K562 (cell line): ENCODE data around the gene RAB21. TPM values are rescaled to one million over a fixed set of nuclear protein-coding genes. Genes with fewer than 3 reads are reported as not detected.

Experiments used
- ARID1B ChIP-seq: fragments of 450-650 bp; IDR thresholded peaks from 2 replicates; pipeline ENCODE4 v1.6.1; 2016; ENCODE audit warnings: antibody characterized with exemption, mild to moderate bottlenecking, inconsistent platforms
- ARID3B ChIP-seq: fragments of 250-450 bp; sonication (Bioruptor Pico); IDR thresholded peaks from 2 replicates; pipeline ENCODE4 v1.4.0; 2020; ENCODE audit warnings: borderline replicate concordance
- ATF7 ChIP-seq: fragments of 450-650 bp; IDR thresholded peaks from 2 replicates; pipeline ENCODE4 v1.7.1; 2014; ENCODE audit warnings: mild to moderate bottlenecking, moderate library complexity
- CAMTA2 ChIP-seq: fragments of 250-450 bp; sonication (Bioruptor Pico); conservative IDR thresholded peaks from 2 replicates; pipeline ENCODE4 v1.5.1; 2022
- E2F5 ChIP-seq: sonication (generic); formaldehyde crosslinking; IDR thresholded peaks from 2 replicates; pipeline ENCODE4 v1.8.0; 2022; ENCODE audit warnings: mild to moderate bottlenecking, missing genetic modification reagents
- ELF2 ChIP-seq: fragments of 250-450 bp; sonication (Bioruptor Pico); IDR thresholded peaks from 2 replicates; pipeline ENCODE4 v1.5.0; 2021; ENCODE audit warnings: mild to moderate bottlenecking
- EP400 ChIP-seq: fragments of 450-650 bp; IDR thresholded peaks from 2 replicates; pipeline ENCODE4 v1.6.1; 2017; ENCODE audit warnings: antibody characterized with exemption, mild to moderate bottlenecking, moderate library complexity
- FOXA3 ChIP-seq, 2 experiments: fragments of 450-650 bp in 1 of 2; sonication (generic) in 1 of 2; formaldehyde crosslinking; IDR thresholded peaks in 1 of 2; conservative IDR thresholded peaks in 1 of 2; 2 replicates each; pipeline versions ENCODE4 v1.4.0 to v1.8.0; 2020 to 2022; ENCODE audit warnings: mild to moderate bottlenecking in 2 of 2, missing genetic modification reagents in 1 of 2
- IRF9 ChIP-seq: fragments of 450-650 bp; IDR thresholded peaks from 2 replicates; pipeline ENCODE4 v1.6.1; 2016; ENCODE audit warnings: missing biosample characterization, missing genetic modification characterization
- KDM1A ChIP-seq, 2 experiments: fragments of 450-650 bp; IDR thresholded peaks; 2 replicates each; pipeline ENCODE4 v1.6.1; 2016; ENCODE audit warnings: mild to moderate bottlenecking in 2 of 2
- POLR2A ChIP-seq: fragments of 450-650 bp; conservative IDR thresholded peaks from 2 replicates; pipeline ENCODE4 v1.6.1; 2016
- POLR2AphosphoS2 ChIP-seq: IDR thresholded peaks from 2 replicates; pipeline ENCODE4 v1.6.1; 2012; ENCODE audit warnings: low read length, improper control_type of control experiment
- RBM25 ChIP-seq: fragments of 200-400 bp; formaldehyde crosslinking; IDR thresholded peaks from 2 replicates; pipeline ENCODE4 v1.6.1; 2018; ENCODE audit warnings: low read length, low read depth, moderate library complexity; ENCODE audit not compliant: severe bottlenecking
- RCOR1 ChIP-seq, 2 experiments: IDR thresholded peaks; 2 replicates each; pipeline ENCODE4 v1.6.1; 2012; ENCODE audit warnings: low read depth in 2 of 2, low read length in 2 of 2, borderline replicate concordance in 1 of 2, improper control_type of control experiment in 1 of 2
- RNF2 ChIP-seq: sonication (generic); IDR thresholded peaks from 2 replicates; pipeline ENCODE4 v1.6.1; 2016
- STAT5A ChIP-seq: IDR thresholded peaks from 2 replicates; pipeline ENCODE4 v1.6.1; 2012; ENCODE audit warnings: low read length, inconsistent platforms, borderline replicate concordance
- TEAD2 ChIP-seq: fragments of 450-650 bp; IDR thresholded peaks from 2 replicates; pipeline ENCODE4 v1.6.1; 2016; ENCODE audit warnings: missing genetic modification characterization, control low read depth, missing compliant biosample characterization
- ZBTB11 ChIP-seq, 3 experiments: fragments of 200-800 bp in 1 of 3; fragments of 250-450 bp in 1 of 3; fragments of 450-650 bp in 1 of 3; sonication (Bioruptor Pico) in 1 of 3; sonication (Bioruptor generic) in 1 of 3; formaldehyde crosslinking in 1 of 3; IDR thresholded peaks; 2 replicates each; pipeline versions ENCODE4 v1.6.1 to v1.8.0; 2016 to 2022; ENCODE audit warnings: mild to moderate bottlenecking in 2 of 3, missing genetic modification characterization in 2 of 3, missing compliant biosample characterization in 1 of 3, moderate library complexity in 1 of 3
- ZNF140 ChIP-seq: fragments of 250-450 bp; sonication (Bioruptor Pico); IDR thresholded peaks from 2 replicates; pipeline ENCODE4 v1.8.0; 2021; ENCODE audit warnings: moderate library complexity, mild to moderate bottlenecking, inconsistent platforms
- ZNF174 ChIP-seq: fragments of 250-450 bp; sonication (Bioruptor Pico); IDR thresholded peaks from 2 replicates; pipeline ENCODE4 v1.4.0; 2020; ENCODE audit warnings: mild to moderate bottlenecking
- polyA plus RNA-seq, 8 experiments: library from polyadenylated mRNA; depleted of rRNA in 4 of 8; stranded (reverse) in 5 of 8; unstranded in 3 of 8; fragments of >200 nt; fragmentation: Nextera tagmentation in 2 of 8; fragmentation: Illumina TruSeq in 1 of 8; extraction: Ambion mirVana in 2 of 8; extraction: Trizol in 1 of 8; gene quantifications; 2 replicates each; pipeline versions ENCODE4 v1.2.1 to v1.2.3, GENCODE V29; 2011 to 2014; ENCODE audit warnings: inconsistent platforms in 1 of 8, missing spikeins in 1 of 8
- total RNA-seq, 7 experiments: library from RNA; depleted of rRNA in 6 of 7; stranded (reverse); fragments of >200 nt in 6 of 7; fragmentation: Illumina TruSeq in 2 of 7; extraction: Trizol in 2 of 7; gene quantifications; 2 replicates each; pipeline versions ENCODE4 v1.2.1 to v1.2.3, GENCODE V29; 2011 to 2021; ENCODE audit warnings: low replicate concordance in 1 of 7
- TF ChIP-seq, protein P1 (sequence below): fragments of 450-650 bp; IDR thresholded peaks from 2 replicates; pipeline ENCODE4 v1.6.1; 2016; ENCODE audit warnings: mild to moderate bottlenecking

RAB21 gene
- total and polyA plus RNA-seq, 9 of the 15 experiments (the other 6 are each of a cell fraction or from before 2014, with no cell fraction given), result 5.3 to 45.6 (median 19.6) TPM

DNA sequence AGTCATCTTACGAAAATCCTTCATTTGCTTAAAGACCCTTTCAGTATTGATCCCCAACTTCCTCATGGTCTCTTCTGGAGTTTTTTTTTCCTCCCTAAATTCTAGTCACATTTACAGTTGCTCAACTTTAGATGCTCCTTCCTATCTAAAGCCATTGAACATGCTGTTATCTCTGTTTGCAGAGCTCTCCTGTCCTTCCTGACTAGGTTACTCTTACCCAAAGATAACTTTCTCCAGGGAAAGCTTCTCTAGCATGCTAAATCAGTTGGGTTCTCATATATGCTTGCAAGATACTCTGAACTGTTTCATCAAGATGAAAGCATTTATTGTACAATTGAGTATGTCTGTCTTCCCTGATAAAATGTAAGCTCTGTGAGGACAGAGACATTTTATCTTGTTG lies 1.8 kb upstream of the RAB21 start (continued):
- TF ChIP-seq ZBTB11 (CRISPR knock-in tag; IDR thresholded peaks at IDR 0.05) (0 out of 6 replicates have a peak, but pooled peaks of 1 of the 3 experiments have one; percentile 51), KDM1A (IDR thresholded peaks at IDR 0.05) (peak; percentile 95 to 97), ATF7 (no peak), STAT5A (peak; percentile 82), TEAD2 (no peak), RNF2 (peak; percentile 44; the same call in 1 of the 2 replicates), CAMTA2 (CRISPR knock-in tag) (no peak), ELF2 (CRISPR knock-in tag) (no peak), IRF9 (no peak), ZNF140 (CRISPR knock-in tag) (no peak), POLR2A (no peak), RCOR1 (IDR thresholded peaks at IDR 0.05; ENCODE audit: borderline replicate concordance in 1 of 2, low read depth in 2 of 2, low read length in 2 of 2) (peak; percentile 70 to 96), ARID3B (CRISPR knock-in tag) (no peak), RBM25 (no peak), EP400 (0 out of 2 replicates have a peak, but pooled peaks have one; percentile 21), FOXA3 (CRISPR knock-in tag; conservative IDR thresholded peaks at IDR 0.05 in 1 of 2, IDR thresholded peaks at IDR 0.05 in 1 of 2) (peak in 1 of 2 experiments; percentile 72; a peak in 2 of 4 replicates), ARID1B (peak; percentile 98), E2F5 (CRISPR knock-in tag) (no peak), ZNF174 (CRISPR knock-in tag) (no peak), POLR2AphosphoS2 (no peak)
- TF ChIP-seq, protein P1, sequence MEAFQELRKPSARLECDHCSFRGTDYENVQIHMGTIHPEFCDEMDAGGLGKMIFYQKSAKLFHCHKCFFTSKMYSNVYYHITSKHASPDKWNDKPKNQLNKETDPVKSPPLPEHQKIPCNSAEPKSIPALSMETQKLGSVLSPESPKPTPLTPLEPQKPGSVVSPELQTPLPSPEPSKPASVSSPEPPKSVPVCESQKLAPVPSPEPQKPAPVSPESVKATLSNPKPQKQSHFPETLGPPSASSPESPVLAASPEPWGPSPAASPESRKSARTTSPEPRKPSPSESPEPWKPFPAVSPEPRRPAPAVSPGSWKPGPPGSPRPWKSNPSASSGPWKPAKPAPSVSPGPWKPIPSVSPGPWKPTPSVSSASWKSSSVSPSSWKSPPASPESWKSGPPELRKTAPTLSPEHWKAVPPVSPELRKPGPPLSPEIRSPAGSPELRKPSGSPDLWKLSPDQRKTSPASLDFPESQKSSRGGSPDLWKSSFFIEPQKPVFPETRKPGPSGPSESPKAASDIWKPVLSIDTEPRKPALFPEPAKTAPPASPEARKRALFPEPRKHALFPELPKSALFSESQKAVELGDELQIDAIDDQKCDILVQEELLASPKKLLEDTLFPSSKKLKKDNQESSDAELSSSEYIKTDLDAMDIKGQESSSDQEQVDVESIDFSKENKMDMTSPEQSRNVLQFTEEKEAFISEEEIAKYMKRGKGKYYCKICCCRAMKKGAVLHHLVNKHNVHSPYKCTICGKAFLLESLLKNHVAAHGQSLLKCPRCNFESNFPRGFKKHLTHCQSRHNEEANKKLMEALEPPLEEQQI, result peak; percentile 83
